ENCODE measurements around the gene RTN4RL1.

The RTN4RL1 gene

GRCh38 chr17:2042390-2042847 is 17.3 kb upstream of the RTN4RL1 start:
- DNase-seq (ENCODE audit: low read depth): no peak
- no peak for TF ChIP-seq POLR2A (IDR thresholded peaks at IDR 0.05; ENCODE audit: extremely low read depth, insufficient read length)
- no peak for TF ChIP-seq MYC (IDR thresholded peaks at IDR 0.05; ENCODE audit: low read depth, low read length)
- no peak for TF ChIP-seq MAX (IDR thresholded peaks at IDR 0.05; ENCODE audit: low read depth, low read length)
- no peak for TF ChIP-seq CTCF (IDR thresholded peaks at IDR 0.05; ENCODE audit: low read depth, low read length)
- H3K4me3 ChIP-seq (ENCODE audit: low read depth, low read length): peak overlapping the region; percentile 70

GRCh38 chr17:2041561-2042389 is 16.6 kb upstream of the RTN4RL1 start, which contains the start of gene OVCA2:
TSS of gene OVCA2 (plus strand) at chr17:2042022. CDS start at chr17:2042048, 26 bp downstream.
- peak within 1 kb of the TSS; percentile 70 for H3K4me3 ChIP-seq (ENCODE audit: low read depth, low read length)
- DNase-seq (ENCODE audit: low read depth): peak; percentile 91
- TF ChIP-seq CTCF (IDR thresholded peaks at IDR 0.05; ENCODE audit: low read depth, low read length) (peak; percentile 10), MAX (IDR thresholded peaks at IDR 0.05; ENCODE audit: low read depth, low read length) (peak; percentile 41; the same call in 1 of the 2 replicates), MYC (IDR thresholded peaks at IDR 0.05; ENCODE audit: low read depth, low read length) (peak; percentile 79), POLR2A (IDR thresholded peaks at IDR 0.05; ENCODE audit: extremely low read depth, insufficient read length) (peak; percentile 66)

- DNase-seq (ENCODE audit: low read depth): no peak
- TF ChIP-seq MYC (IDR thresholded peaks at IDR 0.05; ENCODE audit: low read depth, low read length): no peak
- no peak for TF ChIP-seq MAX (IDR thresholded peaks at IDR 0.05; ENCODE audit: low read depth, low read length)
- TF ChIP-seq CTCF (IDR thresholded peaks at IDR 0.05; ENCODE audit: low read depth, low read length): no peak
- TF ChIP-seq POLR2A (IDR thresholded peaks at IDR 0.05; ENCODE audit: extremely low read depth, insufficient read length): no peak
- no peak overlapping the region for H3K4me3 ChIP-seq (ENCODE audit: low read depth, low read length)
These were observed 15.9 kb upstream of the RTN4RL1 start for GRCh38 chr17:2040942-2041560.

GRCh38 chr17:2040219-2040827 is 15.2 kb upstream of the RTN4RL1 start:
- TF ChIP-seq MAX (IDR thresholded peaks at IDR 0.05; ENCODE audit: low read depth, low read length) (no peak), MYC (IDR thresholded peaks at IDR 0.05; ENCODE audit: low read depth, low read length) (no peak), CTCF (IDR thresholded peaks at IDR 0.05; ENCODE audit: low read depth, low read length) (no peak), POLR2A (IDR thresholded peaks at IDR 0.05; ENCODE audit: extremely low read depth, insufficient read length) (no peak)
- H3K4me3 ChIP-seq (ENCODE audit: low read depth, low read length): no peak overlapping the region
- no peak for DNase-seq (ENCODE audit: low read depth)

GRCh38 chr17:2037155-2037554 is 12.0 kb upstream of the RTN4RL1 start:
- TF ChIP-seq POLR2A (IDR thresholded peaks at IDR 0.05; ENCODE audit: extremely low read depth, insufficient read length) (no peak), CTCF (IDR thresholded peaks at IDR 0.05; ENCODE audit: low read depth, low read length) (no peak)
- DNase-seq (ENCODE audit: low read depth): no peak
- no peak overlapping the region for H3K4me3 ChIP-seq (ENCODE audit: low read depth, low read length)
